Activated naive CD4-positive, alpha-beta T cell treated with anti-CD3 and anti-CD28 coated beads, Interleukin-2, amount 50 U/mL, for 16 hours (primary cell): ENCODE results near the gene PRRT1B.
A peak's percentile ranks its signal among the peaks of the same experiment; 100 is the strongest.

Experiments
- DNase-seq: peaks from one replicate; pipeline ENCODE4 v3.0.0-alpha.2; 2020

Gene PRRT1B

GRCh38 chr9:131554087-131554842 lies 8.9 kb downstream of the PRRT1B start:
- no peak for DNase-seq

DNA sequence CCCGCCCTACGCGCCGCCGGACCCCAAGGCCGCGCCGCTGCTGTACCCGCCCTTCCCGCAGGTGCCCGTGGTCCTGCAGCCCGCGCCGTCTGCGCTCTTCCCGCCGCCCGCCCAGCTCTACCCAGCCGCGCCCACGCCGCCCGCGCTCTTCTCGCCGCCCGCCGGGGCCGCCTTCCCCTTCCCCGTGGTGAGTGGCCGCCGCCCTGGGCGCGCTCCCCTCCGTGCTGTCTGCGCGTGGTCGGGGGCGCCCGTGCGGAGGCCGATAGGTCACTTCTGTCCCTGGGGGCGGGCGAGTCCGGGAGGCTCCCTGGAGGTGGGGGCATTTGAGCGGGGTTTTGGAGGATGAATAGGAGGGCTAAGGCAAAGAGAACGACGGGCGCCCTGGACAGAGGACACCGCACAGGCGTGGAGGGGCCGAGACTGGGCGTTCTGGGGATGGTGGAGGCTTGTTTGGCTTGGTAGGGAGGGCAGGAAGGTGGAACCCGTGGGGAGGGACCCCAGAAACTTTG lies 9.6 kb downstream of the PRRT1B start:
- no peak for DNase-seq

DNA sequence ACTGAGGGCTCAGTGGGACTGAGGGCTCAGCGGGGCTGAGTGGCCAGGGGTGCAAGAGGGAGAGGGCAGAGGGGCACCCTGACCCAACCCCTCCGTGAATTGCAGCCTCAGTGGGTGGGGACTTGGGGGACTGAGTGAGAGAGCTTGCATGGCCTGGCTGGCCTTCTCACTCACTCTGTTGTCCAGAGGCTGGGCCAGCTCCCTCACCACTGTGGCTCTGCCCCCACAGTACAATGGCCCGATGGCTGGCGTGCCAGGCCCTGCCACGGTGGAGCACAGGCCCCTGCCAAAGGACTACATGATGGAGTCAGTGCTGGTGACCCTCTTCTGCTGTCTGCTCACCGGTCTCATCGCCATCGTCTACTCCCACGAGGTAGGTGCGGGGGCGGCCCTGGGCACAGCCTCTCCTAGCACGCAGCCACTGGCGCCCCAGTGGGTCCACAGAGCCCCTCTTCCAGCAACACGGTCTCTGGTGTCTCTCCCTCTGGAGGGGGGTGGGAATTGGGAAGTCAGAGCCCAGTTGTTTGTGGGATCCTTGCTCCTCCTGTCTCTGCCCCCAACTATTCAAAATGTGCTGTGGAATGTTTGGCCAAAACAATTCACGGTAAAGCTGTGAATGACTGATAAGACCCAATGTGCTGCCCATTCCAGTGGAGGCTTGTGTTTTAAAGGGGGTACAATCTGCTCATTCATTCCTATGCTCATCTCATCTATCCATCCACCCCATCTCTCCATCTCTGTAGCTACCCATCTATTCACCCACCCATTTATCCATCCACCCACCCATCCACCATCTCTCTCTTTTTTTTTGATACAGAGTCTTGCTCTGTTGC lies 10.7 kb downstream of the PRRT1B start:
- DNase-seq, result no peak

DNA sequence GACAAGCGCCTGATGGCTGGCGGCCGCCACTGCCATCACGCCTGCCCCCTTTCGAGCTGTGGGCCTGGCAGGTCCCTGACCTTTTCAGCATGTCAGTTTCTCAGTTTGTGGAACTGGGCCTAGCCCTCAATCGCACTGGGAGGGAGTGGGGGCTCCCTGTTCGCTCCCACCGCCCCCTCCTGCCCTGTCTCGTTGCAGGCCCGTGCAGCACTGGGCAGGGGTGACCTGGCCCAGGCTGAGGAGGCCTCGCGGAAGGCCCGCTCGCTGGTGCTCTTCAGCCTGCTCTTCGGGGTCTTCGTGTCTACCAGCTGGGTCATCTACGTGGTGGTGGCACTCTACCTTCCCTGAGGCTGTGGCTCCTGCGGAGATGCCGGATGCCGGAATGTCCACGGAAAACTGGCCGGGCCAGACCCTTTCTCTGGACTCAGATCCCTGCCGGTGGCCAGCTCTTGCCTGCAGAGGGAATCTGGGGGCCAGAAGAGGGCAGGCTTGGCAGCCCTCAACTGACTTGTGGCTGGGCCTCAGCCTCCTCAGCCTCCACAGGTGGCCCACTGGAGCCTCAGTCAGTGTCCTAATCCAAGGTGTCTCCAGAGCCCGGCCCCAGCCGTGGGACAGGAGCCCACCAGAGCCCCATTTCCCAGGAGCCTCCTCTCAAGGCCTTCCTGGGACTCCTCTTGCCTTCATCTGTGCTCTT lies 12.7 kb downstream of the PRRT1B start:
- DNase-seq, result no peak

GRCh38 chr9:131559421-131560000 lies 14.2 kb downstream of the PRRT1B start:
- DNase-seq, result no peak

DNA sequence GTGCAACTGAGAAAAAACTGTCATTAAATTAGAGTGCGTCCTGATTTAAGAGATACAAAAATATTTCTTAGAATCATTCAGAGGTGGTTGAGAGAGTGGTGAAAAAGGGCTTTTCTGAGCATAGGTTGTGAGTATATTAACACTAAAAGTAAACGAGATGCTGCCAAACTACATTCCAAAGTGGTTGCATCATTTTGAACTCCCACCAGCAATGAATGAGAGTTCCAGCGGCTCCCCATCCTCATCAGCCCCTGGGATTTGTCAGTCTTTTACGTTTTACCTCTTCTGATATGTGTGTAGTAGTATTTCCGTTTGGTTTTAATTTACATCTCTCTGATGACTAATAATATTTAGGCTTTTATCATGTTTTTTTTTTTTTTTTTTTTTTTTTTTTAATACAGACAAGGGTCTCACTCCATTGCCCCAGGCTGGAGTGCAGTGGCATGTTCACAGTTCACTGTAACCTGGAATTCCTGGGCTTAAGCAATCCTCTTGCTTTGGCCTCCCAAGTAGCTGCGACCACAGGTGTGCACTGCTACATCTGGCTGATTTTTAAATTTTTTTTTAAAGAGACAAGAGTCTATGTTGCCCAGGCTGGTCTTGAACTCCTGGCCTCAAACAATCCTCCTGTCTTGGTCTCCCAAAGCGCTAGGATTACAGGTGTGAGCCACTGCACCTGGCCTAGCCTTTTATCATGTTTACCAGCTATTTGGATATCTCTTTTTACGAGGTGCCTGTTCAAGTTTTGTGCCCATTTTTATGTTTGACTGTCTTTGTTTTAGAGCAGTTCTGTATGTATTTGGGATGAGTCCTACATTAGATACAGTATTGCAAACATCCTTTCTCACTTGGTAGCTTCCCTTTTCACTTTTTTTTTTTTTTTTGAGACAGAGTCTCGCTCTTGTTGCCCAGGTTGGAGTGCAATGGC lies 17.0 kb downstream of the PRRT1B start:
- no peak for DNase-seq

DNA sequence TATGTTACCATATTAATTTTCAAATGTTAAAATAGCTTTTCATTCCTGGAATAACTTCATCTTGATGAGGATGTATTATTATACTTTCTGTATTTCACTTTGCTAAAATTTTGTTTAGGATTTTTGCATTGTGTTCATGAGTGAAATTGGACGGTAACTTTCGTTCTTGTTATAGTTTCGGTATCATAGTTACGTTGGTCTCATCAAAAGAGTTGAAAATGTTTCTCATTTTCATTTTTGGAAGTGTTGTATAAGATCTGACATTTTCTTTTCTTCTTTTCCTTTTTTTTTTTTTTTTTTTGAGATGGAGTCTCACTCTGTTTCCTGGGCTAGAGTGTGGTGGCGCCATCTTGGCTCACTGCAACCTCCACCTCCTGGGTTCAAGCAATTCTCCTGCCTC lies 20.0 kb downstream of the PRRT1B start:
- DNase-seq, result no peak

- no peak for DNase-seq
Observed at GRCh38 chr9:131566158-131566557, 20.8 kb downstream of the PRRT1B start.

DNA sequence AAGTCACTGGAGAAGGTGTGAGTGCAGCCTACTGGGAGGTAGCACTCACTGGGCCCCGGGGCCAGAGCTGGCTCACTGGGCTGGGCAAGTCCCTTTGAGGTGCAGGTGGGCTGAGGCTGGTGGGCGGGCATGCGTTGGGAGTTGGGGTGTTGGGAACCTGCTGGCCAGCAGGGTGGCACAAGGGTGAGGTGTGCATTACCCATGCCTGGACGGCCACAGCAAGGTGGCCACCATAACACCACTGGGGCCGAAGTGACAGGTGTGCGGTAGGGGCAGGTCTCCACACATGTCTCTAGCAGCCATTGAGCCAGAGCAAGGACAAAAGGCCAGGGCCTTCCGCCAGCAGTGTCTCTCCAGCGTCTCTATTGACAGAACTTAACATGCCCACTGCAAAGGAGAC lies 22.6 kb downstream of the PRRT1B start:
- no peak for DNase-seq

DNA sequence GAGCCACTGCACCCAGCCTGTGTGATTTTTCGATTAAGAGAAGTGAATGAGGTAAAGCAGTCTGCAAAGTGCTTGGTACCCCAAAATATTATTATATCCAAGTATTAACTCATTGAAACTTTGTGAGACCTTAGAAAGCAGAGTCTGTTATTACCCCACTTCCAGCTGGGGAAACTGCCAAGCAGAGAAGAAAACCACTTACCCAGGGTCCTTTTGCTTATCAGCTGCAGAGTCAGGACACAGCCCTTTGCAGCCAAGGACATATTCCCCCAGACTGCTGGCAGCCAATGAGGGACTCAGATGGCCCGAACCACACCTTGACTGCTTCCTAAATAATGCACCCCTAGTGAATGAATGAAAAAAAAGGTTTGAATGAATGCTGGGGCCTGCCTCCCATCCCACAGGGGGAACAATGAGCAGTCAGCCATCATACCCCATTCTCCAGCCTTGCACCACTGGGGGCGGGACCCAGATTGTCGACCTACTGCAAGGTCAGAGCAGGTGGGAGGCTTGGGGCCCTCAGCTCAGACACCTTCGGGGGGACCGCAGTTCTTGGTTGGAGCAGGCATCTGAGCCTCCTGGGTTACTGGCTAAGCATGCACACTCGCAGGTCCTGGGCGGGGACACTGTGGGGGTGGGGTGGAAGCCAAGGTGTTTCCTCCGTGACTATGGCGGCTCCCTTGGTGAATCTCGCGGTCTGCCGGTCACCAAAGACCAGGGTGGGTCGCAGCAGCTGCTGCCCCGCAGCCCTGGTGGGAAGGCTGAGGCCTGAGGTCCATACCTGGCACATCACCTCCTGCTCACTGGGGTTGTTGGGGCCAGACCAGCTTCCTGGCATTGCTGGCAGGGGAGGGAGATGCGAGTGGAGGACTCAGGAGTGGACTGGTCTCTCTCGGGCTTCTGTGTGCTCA lies 29.7 kb downstream of the PRRT1B start:
- DNase-seq, result no peak

DNA sequence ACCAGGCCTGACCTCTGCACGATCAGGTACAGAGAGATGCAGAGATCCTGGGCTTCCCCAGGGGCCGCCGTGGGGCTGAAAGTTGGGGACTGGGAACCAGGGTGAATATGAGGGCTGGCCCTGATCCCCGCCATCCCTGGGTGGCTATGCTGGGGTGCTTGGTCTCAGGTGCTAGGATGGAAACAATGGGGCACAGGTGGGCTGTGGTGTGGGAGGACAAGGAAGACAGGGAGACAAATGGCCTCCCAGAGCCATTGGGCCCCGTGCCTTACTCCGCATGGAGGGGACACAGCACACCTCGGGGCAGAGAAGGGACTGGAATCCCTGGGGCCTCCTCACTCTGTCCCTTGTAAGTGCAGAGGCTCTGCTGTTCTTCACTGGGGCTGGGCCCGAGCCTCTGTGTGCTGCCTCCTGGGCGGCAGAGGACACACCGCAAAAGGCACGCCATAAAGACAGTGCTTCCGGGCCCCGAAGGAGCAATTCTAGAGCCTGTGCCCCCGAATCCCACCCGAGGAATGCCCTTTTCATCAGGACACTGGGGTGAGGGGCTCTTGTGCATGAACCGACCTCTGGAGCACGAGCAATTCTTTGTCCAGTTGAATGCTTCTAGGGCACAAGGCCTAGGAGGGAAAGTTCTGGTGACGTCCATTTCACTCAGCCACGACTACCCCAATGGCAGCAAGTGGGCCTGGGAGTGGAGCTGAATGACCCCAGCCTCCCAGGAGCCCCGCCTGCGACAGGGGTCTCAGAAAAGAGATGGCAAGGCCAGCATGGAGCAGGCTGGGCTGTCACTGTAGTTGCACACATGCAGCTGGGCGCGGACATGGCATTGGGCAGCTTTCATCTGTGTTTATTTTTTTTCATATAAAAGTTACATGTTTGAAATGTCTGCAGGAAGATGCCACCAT lies 30.9 kb downstream of the PRRT1B start:
- no peak for DNase-seq

DNA sequence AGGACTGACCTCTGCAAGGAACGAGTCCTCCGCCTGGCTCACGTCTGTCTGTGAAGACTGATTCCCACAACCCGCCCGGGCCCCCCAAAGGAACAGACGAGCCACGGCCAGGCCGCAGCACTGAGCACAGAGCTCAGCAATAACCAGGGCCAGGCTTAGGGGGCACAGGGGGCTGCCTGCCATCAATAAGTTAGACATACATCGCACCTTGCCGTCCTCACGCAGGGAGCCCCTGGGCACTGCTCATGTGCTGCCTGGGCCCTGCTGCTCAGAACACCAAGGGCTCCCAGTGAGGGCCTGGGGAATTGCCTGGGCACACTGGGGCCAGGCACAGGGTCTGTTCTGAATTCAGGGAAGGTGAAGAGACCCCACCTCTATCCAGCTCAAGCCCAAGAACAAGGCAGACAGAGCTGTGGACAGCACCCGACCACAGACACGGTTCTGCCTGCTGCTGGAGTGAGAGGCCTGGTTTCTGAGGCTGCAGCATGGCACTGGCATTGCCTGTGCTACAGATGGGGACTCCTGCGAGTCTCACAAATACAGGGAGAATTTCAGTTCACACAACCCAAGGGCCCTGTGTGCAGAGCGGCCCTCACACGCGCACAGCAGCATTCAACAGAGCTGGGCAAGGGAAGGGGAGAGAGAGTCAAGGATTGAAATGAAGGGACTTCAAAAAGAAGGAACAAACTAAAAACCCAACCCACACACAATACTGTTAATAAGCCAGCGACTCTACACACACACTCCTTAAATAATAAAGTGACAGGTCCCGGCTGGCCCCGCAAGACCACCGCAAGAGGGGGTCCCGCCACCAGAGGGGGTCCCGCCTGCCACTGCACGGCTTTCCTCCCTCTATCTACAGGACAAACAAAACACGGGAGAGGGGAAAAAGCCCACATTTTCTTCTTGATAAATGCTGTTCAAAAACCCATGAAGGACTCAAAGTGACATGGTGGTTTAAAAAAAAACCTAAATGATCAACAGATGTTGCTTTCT lies 32.0 kb downstream of the PRRT1B start:
- DNase-seq, result no peak

DNA sequence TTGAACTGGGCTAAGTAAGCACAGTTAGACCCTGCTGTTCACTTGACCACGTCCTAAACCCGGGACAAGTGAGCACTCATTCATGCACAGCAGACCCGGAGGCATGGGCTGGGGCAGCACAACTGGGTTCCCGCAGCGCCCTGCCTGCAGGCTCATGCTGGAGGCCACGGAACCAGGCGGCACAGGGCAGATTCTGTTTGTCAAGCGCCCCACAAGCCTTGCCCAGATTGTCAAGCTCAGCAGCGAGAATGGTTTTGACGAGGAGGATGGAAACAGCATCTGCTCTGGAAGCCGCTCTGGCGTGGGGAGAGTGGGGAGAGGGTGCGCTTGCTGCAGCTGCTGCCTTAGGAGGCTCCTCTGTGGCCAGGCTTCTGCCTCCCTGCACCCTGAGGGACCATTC lies 32.7 kb downstream of the PRRT1B start:
- DNase-seq, result no peak

DNA sequence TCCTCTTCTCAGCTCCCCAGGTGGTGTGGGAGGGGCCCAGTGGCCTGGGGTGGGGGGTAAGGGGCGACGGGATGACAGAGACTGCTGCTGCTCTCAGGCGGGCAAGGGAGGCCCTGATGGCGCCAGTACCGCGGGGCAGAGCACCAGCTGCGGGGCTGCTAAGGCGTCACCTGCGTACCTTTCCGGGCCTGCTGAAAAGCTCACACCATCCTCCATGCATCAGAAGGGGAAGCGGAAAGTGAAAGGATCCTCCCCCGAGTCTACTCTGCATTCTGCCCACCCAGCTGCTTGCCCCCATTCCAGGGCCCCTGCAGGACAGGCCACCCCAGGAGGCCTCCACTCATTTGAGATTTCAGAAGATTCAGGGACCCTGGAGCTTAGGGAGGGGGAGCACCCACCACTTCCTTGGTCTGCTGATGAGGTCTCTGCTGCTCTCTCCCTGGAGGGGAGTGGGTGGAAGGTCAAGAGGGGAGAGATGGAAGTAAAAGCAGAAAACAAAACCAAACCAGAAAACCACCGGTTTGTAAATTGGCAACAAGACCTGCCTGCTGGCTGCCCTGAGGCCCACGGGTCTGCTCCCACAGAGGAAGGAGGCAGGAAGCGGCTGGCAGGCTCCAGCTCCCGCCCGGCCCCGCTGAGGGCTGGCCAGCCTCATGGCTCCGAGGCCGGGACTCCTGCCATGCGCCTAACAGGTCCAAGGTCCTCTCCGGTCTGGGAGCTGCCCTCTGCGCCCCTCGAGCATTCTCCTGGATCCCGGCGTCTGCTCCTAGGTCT lies 33.6 kb downstream of the PRRT1B start:
- peak; percentile 50 for DNase-seq

GRCh38 chr9:131579789-131580211 lies 34.5 kb downstream of the PRRT1B start:
- no peak for DNase-seq

GRCh38 chr9:131580358-131580757 lies 35.0 kb downstream of the PRRT1B start:
- DNase-seq, result no peak

DNA sequence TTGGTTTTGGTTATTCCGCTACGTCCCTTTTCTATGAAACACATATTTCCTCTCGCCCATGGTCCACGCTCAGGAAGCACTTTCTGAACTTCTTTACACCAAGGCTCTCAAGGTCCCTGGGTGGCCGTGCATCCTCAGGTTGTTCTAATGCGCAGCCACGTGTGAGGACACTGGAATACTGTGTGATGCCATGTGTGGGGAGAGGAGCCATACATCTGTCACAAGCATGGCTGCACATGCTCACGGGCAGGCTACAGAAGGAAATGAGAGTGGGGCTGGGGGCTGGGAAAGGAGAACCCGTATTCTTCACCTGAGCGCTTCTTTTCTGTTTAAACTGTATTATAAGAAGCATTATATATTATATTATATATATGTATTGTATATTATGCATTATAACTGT lies 36.7 kb downstream of the PRRT1B start:
- DNase-seq, result no peak
